GM12864 (cell line): ENCODE results near the gene TWIST1.

Source experiments
- DNase-seq: peaks from one replicate; pipeline ENCODE4 v3.0.0-alpha.2; 2011; ENCODE audit warnings: low read depth
- H3K4me3 ChIP-seq: 2 replicates; pipeline ENCODE4 v1.5.1; 2011; ENCODE audit warnings: mild to moderate bottlenecking, low read depth, low read length, control low read depth
- CTCF ChIP-seq: IDR thresholded peaks from 2 replicates; pipeline ENCODE4 v1.5.1; 2011; ENCODE audit warnings: low read depth, mild to moderate bottlenecking, moderate library complexity, low read length, control low read depth, inconsistent platforms; ENCODE audit errors: missing control alignments

TWIST1 gene

GRCh38 chr7:19080093-19080492, 37.3 kb downstream of the TWIST1 start:
- no peak for TF ChIP-seq CTCF
- DNase-seq: no peak
- H3K4me3 ChIP-seq: no peak overlapping the region

- DNase-seq: no peak
- H3K4me3 ChIP-seq: no peak overlapping the region
- TF ChIP-seq CTCF: no peak
These were observed 38.4 kb downstream of the TWIST1 start for GRCh38 chr7:19079066-19079465.

GRCh38 chr7:19069842-19070241, 47.6 kb downstream of the TWIST1 start:
- DNase-seq: no peak
- H3K4me3 ChIP-seq: no peak overlapping the region
- no peak for TF ChIP-seq CTCF

GRCh38 chr7:19066170-19066569, 51.3 kb downstream of the TWIST1 start:
- no peak overlapping the region for H3K4me3 ChIP-seq
- TF ChIP-seq CTCF: no peak
- no peak for DNase-seq
